Activated T-cell treated with anti-CD3 and anti-CD28 coated beads for 24 hours (primary cell): ENCODE measurements around the gene ELMO1.

Experiments used
- DNase-seq: peaks from one replicate; pipeline ENCODE4 v3.0.0-alpha.2; 2020; ENCODE audit warnings: low read depth

Gene ELMO1

DNA sequence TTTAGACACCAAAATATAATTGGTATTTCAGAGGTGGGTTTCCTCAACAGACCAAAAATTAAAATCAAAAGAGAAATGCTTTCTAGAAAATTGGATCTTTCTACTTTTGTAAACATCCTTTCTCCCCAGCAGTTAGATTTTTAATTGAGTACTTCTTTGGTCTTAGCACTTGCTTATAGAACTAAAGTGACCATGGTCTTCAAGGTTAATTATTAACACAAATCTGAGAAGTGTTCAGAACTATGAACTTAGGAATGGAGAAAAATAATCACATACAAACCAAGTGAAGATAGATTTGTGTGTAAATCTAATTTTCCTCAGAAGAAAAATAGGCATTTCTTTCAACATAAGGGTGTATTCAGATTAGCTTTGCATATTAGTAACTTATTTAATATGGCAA is 355.4 kb downstream of the ELMO1 start:
- DNase-seq = no peak

DNA sequence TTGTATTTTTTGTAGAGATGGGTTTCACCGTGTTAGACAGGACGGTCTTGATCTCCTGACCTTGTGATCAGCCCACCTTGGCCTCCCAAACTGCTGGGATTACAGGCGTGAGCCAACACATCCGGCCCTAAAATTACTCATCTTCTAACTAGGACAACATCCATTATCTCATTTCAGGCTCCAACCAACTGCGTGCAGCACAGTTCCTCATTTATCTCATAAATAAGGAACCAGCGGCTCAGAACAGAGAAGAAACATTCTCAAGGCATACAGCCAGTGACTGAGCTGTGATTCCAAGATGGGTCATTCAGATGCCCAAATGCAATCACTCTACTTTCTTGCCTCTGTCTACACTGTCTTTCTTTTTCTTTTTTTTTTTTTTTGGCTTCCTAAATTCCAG is 356.1 kb downstream of the ELMO1 start:
- no peak for DNase-seq

- no peak for DNase-seq
These were observed 358.7 kb downstream of the ELMO1 start for GRCh38 chr7:37089972-37090371.

GRCh38 chr7:37085600-37085999 is 363.1 kb downstream of the ELMO1 start:
- DNase-seq = no peak

GRCh38 chr7:37084303-37084702 is 364.4 kb downstream of the ELMO1 start:
- DNase-seq = no peak

DNA sequence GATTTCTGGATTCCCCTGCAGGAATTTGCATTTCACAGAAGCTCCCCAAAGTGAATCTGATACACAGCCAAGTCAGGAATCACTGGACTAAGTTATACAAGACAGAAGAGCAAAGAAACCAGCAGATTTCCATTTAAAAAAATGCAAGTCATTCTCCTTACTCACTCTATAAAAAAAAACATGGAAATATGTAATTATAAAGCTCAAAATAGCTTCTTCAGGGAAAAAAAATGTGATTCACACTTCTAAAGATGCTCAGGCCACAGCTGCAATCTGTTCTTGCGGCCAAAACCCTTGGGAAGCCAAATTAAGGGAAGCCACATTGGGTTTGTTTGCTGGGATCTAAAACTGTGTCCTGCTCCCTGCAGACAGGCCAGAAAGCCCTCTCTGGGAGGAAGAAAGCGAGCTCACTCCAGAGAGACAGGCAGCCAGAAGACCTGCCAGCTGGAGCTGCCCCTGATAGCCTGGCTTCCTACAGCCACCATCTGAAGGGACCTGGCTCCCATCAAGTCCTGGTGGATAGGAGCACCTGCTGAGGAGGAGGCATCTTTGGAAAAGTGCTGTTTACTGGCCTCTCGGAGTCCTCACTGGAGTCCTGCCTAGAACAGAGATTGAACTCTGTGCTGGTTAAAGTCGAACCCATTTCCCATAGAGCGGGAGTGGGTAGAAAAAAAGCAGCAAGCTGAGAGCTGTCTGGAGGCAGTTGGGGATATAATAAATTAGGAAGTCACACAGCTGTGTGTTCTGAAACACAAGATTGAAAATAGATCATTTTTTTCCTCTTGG is 365.2 kb downstream of the ELMO1 start:
- no peak for DNase-seq

GRCh38 chr7:37081436-37081835 is 367.2 kb downstream of the ELMO1 start:
- peak; percentile 37 for DNase-seq

- DNase-seq = no peak
These were observed 369.2 kb downstream of the ELMO1 start for GRCh38 chr7:37079420-37079819.

- no peak for DNase-seq
These were observed 372.0 kb downstream of the ELMO1 start for GRCh38 chr7:37076668-37077067.

DNA sequence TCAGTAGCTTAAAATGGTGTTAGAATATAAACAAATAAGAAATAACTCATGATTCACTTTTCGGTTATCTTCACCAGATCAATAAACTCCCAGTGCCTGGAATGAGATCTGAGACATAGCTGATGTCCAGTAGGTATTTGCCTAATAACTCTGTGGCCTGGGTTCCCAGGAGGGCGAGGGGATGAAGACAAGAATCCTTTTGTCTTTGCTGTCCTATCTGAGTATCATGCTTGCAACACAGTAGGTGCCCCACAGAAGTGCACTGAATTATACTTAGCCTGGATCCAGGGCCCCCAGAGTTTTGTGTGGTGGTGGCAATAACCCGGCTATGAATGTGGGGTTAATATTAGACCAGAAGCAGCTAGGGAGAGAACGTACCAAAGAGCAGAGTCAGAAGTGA is 374.3 kb downstream of the ELMO1 start:
- no peak for DNase-seq

DNA sequence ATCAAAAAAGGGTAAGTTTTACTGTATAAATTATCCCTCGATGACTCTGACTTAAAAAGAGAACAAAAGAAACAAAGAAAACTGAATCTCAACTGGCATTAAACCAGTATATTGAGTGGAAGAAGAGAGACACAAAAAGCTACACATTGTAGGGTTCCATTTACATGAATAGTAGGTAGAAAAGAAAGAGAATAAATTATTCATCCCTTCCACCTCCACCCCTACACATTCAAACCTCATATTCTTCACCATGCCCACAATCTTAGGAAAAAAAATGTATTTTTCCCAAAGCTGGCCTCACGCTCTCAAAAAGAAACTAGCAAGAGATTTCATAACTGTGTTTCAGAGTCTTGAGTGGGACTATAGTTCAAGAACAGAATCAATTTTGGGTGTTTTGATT is 377.5 kb downstream of the ELMO1 start:
- no peak for DNase-seq

DNA sequence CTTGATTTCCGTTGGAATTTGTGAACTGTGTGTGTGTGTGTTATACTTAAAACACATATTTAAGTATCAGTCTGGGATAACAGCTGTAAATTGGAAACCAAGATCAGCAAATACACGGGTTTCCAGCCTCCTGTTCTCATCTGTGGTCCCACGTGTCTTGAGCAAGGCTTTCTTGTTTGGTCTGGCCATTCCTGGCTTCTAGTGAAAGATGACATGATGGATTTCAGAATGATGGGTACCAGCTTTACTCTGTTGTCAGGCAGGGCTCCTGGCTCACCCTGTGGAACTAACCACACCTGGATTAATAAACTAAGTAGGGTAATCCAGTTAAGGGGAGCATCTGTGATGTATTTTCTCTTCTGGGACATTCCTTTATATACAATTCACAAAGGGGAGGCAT is 378.2 kb downstream of the ELMO1 start:
- no peak for DNase-seq

DNA sequence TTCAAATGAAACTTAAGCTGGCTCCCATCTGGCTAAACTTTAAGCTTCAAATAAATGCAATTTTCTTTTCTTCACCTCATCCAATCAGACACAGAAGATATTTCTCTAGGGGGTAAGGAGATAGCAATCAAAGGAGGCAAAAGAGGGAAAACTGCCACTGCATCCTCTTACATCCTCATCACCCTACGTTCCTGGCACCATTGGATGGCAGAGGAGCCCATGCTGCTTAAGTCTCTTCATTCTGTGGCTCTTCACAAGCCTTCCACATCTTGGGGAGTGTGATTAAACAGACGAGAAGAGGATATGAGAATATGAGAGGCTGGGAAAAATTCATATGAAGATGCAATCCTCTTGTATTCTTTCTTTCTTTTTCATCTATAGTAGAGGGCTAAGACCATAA is 378.6 kb downstream of the ELMO1 start:
- DNase-seq = no peak

DNA sequence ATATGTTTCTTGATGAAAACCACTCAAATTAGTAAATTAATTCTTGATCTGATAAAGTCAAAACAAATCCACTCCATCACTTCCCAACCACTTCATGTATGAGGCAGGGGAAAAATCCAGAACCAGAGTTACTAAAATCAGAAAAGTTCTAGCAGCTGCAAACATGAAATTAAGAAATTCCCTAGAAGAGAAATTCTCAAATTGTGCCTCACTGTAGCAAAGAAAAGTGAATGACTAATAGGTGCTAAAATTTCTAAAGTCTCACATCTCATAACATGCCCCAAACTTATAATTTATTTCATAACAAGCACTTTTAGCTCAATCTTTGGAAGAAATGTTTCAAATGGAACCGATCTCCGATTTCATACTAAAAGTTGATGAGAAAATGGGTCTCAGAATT is 379.3 kb downstream of the ELMO1 start:
- DNase-seq = no peak

DNA sequence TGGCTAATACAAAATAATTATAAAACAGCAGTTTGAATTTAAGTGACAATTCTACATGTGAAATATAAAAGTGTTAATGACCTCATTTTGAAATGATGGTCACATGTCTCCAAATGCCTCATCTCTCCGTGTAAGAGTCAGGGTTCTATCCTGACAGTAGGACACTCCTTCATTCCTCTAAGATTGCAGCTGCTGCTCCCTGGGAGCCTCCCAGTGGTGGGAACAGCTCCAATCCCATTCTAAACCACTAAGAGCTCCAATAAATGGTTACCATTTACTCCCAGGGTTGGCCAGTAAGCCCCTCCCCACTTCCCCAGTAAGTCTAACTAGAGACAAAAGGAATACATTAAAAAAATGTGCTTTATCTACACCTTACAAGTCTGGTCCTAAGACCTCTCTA is 379.8 kb downstream of the ELMO1 start:
- no peak for DNase-seq

DNA sequence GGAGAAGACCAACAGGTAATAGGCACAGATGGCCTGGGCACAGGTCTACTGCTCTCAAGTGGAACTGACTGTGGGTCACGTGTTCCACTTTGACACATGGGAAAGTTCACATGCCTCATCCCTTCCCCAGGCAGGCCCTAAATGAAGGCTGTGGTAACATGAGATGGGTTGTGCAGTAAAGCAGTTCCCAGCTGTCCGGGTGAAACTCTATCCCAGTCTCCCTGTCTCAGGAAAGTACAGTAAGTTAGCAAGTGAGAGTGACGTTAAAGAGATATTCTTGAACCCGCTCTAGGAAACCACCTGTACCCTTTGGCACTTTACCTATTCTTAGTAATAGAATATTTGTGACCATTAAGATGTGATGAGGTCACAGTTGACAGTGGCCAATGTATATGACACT is 380.6 kb downstream of the ELMO1 start:
- DNase-seq = no peak

DNA sequence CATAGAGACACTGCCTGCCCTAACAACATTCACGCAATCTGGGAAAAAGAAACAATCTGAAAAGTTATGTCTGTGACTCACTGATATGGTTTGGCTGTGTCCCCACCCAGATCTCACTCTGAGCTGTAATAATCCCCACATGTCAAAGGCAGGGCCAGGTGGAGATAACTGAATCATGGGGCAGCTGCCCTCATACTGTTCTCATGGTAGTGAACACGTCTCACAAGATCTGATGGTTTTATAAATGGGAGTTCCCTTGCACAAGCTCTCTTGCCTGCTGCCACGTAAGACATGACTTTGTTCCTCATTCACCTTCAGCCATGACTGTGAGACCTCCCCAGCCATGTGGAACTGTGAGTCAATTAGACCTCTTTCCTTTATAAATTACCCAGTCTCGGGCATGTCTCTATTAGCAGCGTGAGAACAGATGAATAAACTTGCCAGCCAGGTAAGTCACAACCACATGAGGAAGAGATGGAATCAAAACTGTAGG is 382.8 kb downstream of the ELMO1 start:
- peak; percentile 39 for DNase-seq

- DNase-seq = no peak
These were observed 386.2 kb downstream of the ELMO1 start for GRCh38 chr7:37062560-37062859.

GRCh38 chr7:37061849-37062559 is 386.7 kb downstream of the ELMO1 start:
- DNase-seq = no peak

GRCh38 chr7:37056234-37056912 is 392.3 kb downstream of the ELMO1 start:
- DNase-seq = no peak

- no peak for DNase-seq
These were observed 393.9 kb downstream of the ELMO1 start for GRCh38 chr7:37054624-37055241.

DNA sequence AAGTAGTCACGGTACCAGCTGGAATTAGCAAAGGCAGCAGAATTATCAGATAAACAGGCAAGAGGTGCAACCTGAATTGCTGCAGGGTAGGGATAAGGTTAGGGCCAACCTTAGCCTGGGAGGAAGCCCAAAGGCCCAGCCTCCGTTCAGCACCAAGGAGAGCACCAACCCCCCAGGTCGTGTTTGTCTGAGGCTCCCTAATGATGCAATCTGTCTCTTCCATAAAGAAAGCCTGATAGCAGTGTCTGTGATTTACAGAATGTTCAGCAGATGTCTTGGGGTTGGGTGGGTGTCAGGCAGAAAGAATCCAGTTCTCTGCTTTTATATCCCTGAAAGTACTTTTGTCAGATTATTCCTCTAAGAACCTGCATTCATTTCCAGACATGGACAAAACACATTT is 396.0 kb downstream of the ELMO1 start:
- DNase-seq = no peak

DNA sequence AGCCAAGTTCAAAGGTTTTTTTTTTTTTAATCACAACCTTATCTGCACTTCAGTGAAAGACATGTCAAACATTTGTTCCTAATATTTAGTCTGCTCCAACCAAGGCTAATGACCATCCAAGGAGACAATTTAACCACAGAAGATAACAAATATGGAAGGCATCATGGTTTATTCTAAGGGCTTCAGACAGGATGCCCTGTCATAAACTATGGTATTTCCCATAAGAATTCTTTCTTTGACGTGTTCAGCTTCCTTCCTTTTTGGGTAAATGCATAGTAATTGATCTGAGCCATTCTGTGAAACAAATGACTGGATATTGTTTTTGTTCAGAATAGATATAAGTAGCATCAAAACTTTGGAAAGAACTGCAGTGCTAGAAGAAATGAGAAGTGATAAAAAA is 397.9 kb downstream of the ELMO1 start:
- DNase-seq = no peak
